G401 (cell line): Measurements from ENCODE around the gene MTA3. TPM values are rescaled to one million over a fixed set of nuclear protein-coding genes. Genes with fewer than 3 reads are reported as not detected.
"Not testable (repeated sequence)": the region's sequence is repeated elsewhere in the genome, so short reads cannot be mapped to it uniquely, and the experiment has no call there.

Source experiments
- DNase-seq: peaks from one replicate; pipeline ENCODE4 v3.0.0-alpha.2; 2015; ENCODE audit warnings: low spot score
- in situ Hi-C: cut with HindIII; loops from 2 replicates; pipeline ENCODE4 v1.10.0; 2016; ENCODE audit warnings: low sequenced_read_pairs, mixed read lengths
- total RNA-seq: library from RNA; depleted of rRNA; stranded (reverse); fragments of >200 nt; shearing (Covaris generic); gene quantifications from 2 replicates; pipeline ENCODE4 v1.2.3, GENCODE V29; 2014

Gene MTA3
- total RNA-seq, 1 experiment from 2014 or later: 61.2 TPM

DNA sequence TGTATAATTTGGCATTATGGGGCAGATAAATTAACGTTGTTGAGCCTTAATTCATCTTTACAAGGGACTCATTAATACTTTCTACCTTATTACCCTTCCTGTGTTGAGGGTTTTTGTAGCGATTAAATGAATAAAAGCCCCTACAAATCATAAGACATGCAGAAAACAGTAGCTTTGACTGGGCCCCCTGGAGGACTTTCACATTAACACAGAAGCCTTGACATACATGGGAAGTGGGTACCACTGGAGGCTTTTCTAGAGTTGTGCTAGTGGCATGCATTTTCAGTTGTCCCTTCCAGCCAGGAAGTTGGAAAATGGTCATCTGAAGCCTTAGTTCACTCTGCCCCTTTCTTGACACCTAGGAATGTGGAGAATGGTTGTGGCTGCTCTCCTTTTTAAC is 30.2 kb downstream of the MTA3 start:
- DNase-seq: no peak
- in situ Hi-C loops: no loop called here

DNA sequence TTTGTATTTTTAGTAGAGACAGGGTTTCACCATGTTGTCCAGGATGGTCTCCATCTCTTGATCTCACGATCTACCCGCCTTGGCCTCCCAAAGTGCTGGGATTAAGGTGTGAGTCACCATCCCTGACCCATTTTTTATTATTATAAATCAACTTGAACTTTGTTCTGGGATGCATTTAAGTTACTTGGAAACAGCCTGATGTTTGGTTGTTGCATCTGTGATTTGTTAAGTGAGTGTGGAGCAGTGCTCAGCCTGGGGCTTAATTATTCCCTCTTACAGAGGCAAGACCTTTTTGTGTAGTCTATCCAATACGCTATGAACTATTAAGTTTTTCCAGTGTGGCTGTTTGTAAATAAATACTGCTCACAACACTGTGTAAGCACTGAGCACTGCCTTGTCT is 32.6 kb downstream of the MTA3 start:
- in situ Hi-C loops: no loop called here
- no peak for DNase-seq

DNA sequence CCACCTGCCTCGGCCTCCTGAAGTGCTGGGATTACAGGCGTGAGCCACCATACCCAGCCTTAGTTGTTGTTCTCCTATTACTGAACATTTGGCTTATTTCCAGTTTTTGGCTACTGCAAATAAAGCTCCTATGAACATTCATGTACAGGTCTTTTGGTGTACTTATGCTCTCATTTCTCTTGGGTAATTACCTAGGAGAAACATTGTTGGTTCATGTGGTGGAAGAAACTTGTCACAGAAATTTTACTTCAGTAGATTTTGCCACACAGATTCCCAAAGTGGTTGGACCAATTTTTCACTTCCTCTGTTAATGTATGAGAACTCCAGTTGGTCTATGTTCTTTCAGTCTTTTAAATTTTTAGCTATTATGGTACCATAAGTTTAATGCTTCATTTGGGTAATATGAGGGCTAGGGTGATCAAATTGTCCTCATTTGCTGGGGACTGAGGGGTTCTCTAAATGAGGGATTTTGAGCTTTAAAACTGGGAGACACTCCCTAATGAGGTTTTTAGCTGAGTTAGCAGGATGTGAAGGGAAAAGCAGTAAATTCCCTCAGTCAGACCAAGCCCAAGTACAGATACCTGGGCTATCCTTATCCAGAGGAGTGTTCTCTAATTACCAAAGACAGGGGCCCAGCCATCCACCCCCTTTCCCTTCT is 33.9 kb downstream of the MTA3 start:
- DNase-seq: no peak
- in situ Hi-C loops: no loop called here

DNA sequence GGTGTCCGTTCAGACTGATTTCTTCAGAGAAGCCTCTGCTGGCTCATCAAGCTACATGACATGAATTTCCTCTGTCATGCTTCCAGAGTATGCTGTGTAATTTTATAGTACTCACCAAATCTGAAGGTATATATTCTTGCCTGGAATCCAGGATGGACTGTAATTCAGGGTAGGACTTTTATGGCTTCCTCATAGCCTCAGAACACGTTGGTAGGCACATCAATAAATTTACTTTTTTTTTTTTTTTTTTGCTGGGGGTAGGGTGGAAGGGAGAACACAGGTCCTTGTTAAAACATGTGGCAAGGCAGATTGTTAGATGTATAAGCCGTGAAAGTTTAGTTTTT is 34.4 kb downstream of the MTA3 start:
- no peak for DNase-seq
- in situ Hi-C loops: no loop called here

DNA sequence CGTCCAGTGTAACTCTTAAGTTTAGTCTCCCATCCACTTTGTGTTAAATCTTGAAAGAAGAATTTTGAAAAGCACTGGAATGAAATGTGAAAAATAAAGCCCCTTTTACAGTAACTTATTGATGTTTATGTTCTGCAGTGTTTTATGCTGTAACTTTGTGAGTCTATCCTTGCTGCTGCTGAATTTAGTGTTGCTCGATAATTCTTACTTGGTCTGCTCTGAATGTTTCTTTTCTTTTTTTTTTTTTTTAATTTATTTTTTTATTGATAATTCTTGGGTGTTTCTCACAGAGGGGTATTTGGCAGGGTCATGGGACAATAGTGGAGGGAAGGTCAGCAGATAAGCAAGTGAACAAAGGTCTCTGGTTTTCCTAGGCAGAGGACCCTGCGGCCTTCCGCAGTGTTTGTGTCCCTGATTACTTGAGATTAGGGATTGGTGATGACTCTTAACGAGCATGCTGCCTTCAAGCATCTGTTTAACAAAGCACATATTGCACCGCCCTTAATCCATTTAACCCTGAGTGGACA is 36.0 kb downstream of the MTA3 start:
- DNase-seq, in situ Hi-C loops: not testable (repeated sequence)

DNA sequence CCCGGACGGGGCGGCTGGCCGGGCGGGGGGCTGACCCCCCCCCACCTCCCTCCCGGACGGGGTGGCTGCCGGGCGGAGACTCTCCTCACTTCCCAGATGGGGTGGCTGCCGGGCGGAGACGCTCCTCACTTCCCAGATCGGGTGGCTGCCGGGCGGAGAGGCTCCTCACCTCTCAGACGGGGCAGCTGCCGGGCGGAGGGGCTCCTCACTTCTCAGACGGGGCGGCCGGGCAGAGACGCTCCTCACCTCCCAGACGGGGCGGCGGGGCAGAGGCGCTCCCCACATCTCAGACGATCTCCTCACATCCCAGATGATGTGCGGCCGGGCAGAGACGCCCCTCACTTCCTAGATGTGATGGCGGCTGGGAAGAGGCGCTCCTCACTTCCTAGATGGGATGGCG is 37.7 kb downstream of the MTA3 start:
- in situ Hi-C loops, DNase-seq: not testable (repeated sequence)

DNA sequence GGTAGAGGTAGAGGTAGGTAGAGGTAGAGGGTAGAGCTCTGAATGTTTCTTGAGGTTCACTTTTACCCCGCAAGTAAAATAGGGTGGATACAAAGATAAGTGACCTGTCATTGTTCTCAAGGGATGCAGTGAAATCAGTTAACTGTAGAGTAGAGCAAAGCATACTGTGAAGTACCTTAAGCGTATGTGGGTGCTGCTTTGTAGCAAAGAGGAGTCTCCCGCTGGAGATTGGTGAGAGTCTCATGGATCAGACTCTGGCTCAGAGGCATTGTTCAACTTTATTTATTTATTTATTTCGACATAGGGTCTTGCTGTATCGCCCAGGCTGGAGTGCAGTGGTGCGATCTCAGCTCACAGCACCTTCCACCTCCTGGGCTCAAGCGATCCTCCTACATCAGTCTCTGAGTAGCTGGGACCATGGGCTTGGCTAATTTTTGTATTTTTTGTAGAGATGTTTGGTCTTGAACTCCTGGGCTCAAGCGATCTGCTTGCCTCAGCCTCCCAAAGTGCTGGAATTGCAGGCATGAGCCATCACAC is 38.7 kb downstream of the MTA3 start:
- in situ Hi-C loops: no loop called here

DNA sequence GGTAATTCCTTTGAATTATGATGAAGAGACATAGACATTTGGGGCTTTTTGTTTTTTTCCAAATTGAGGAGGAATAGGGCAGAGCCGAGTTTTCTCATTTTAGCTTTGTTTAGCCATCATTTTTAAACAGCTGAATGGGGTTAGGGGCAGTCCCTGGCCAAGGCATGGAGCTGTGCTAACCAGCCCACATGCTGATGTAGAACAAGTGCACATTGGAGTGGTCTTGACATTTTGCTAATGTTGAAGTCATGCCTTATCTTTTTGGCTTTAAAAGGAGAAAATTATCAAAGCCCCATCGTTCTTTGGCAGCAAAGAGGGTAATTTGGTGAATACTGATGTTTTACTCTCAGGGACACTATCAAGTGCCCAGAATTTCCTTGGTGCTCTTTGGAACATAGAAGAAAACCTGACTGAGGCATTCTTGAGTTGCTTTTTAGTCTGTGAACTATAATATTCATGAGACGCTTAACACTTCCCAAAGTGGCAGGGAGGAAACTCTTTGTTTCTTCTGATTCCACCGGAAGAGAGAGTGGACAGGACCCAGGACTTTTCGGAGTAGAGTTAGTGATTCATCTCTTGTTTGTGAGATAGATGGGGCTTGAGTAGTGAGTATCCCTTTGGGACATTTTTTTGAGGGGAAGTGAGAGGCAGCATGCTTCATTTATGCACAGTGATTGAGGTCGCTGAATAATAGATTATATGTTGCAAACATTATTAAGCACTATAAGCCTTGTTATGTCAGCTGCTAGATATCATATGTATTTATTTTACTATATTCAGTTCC is 45.0 kb downstream of the MTA3 start:
- in situ Hi-C loops: no loop called here
- DNase-seq: no peak

More for the DNA sequence above, 38.7 kb downstream of the MTA3 start:
- no peak for DNase-seq

DNA sequence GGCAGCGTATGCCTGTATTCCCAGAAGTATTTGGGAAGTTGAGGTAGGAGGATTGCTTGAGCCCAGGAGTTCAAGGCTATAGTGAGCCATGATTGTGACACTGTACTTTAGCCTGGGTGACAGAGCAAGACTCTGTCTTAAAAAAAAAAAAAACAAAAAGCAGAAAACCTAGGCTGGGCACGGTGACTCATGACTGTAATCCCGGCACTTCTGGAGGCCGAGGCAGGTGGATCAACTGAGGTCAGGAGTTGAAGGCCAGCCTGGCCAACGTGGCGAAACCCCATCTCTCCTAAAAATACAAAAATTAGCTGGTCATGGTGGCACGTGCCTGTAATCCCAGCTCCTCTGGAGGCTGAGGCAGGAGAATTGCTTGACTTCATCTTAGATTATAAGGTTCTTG is 46.4 kb downstream of the MTA3 start:
- in situ Hi-C loops: no loop called here
- DNase-seq: no peak

DNA sequence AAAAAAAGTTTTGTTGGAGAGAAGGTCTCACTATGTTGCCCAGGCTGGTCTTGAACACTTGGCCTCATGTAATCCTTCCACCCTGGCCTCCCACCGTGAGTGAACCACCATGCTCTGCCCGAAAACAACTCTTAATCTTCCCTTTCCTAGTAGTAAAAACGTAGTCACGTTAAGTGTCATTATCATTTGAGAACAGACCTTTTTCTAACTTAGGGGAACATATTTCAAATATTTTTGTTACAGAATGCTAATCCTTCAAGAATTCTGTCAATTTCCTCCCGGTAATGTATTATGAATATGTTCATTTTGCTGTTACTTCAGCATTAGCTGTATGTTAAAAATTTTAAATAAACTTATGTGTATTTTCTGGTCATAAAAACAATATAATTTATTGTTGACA is 49.7 kb downstream of the MTA3 start:
- no peak for DNase-seq
- in situ Hi-C loops: no loop called here

DNA sequence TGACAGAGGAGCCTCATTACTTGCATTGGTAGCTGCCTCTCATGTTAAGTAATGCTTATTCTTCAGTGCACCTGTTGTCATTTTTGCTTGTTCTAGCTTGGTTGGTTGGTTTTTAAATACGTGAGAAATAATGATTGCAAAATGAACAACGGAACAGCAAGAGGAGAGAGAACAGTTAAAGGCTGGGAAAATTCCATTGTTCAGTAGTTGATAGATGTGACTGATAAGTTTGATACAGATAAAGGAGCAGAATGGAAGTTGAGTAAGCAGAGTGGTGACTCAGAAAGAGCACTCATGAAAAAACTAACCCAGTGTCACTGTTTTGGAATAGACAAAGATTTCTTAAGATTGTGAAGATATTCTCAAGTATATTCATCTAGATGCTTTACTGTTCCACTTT is 50.5 kb downstream of the MTA3 start:
- in situ Hi-C loops: no loop called here
- no peak for DNase-seq

DNA sequence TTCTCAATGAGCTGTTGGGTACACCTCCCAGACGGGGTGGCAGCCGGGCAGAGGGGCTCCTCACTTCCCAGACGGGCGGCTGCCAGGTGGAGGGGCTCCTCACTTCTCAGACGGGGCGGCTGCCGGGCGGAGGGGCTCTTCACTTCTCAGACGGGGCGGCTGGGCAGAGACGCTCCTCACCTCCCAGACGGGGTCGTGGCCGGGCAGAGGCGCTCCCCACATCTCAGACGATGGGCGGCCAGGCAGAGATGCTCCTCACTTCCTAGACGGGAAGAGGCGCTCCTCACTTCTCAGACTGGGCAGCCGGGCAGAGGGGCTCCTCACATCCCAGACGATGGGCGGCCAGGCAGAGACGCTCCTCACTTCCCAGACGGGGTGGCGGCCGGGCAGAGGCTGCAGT is 53.2 kb downstream of the MTA3 start:
- DNase-seq, in situ Hi-C loops: not testable (repeated sequence)

DNA sequence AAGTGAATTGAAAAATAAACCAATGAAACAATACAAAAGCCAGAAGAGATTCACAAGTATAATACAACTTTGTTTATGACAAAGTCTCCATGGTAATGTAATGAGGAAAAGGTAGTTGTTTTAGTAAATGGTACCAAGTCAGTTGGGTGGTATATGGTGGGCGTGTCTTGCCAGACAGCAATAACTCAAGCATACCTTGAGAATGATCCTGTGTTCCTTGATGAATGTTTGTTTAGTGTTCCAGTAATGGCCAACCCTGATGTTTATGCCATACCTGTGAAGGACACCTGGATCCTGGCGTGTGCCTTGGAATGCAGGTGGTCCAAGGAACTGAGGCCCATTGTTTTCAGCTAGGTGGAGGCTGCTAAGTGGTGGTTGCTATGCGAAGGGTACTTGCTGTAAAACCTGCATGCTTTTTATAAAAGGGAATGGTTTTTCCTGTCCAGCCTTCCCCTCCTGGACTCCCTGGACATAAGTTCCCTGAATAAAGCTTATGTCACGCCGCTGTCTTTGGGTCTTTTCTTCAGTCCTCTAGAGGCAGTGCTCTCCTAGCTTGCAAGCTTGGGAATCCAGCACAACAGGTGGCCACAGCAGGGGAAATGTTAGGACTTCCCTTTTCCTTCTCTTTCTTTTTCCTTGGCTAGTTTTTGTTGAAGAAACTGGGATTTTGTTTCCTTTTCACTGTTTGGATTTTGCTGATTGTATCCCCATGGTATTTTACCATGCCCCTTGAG is 54.7 kb downstream of the MTA3 start:
- no peak for DNase-seq

DNA sequence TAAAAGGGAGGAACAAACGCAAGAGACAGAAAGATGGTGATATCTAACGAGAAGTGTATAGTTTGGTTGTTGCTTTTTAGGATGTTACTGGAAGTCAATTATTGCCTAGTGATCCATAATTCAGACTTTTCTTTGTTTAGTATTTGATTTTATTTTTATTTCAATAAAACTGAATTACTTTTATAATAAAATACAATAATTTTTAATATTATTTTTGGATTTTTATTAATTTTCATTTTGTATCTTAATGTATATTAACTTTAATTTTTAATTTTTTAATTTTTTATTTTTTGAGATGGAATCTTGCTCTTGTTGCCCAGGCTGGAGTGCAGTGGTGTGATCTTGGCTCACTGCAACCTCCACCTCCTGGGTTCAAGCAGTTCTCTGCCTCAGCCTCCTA is 55.6 kb downstream of the MTA3 start:
- no peak for DNase-seq
- in situ Hi-C loops: no loop called here

More for the DNA sequence above, 54.7 kb downstream of the MTA3 start:
- in situ Hi-C loops: no loop called here

DNA sequence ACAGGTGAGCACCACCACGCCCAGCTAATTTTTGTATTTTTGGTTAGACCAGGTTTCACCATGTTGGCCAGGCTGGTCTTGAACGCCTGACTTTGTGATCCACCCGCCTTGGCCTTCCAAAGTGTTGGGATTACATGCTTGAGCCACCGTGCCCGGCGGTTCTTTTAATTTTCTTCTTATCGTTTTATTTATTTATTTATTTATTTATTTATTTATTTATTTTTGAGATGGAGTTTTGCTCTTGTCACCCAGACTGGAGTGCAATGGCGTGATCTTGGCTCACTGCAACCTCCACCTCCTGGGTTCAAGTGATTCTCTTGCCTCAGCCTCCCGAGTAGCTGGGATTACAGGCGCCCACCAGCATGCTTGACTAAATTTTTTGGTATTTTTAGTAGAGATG is 59.6 kb downstream of the MTA3 start:
- DNase-seq, in situ Hi-C loops: not testable (repeated sequence)

DNA sequence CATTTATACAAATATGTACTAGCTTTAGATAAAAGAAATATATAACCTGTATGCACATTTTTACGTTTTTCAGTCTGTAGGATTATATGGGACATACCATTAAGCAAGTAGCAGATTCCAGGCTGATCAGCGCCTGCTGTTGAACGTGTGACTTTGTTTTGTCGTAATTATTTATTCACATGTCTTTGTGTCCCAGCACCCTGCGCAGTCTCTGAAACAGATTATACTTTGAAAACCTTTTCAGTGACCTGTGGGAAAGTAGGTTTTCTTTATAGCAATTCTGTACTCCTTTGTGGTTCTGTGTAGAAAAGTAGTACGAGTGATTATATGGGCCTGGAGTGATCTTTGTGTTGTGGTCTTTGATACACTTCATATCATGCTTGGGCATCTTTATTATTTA is 68.5 kb downstream of the MTA3 start:
- in situ Hi-C loops: no loop called here
- DNase-seq: no peak

DNA sequence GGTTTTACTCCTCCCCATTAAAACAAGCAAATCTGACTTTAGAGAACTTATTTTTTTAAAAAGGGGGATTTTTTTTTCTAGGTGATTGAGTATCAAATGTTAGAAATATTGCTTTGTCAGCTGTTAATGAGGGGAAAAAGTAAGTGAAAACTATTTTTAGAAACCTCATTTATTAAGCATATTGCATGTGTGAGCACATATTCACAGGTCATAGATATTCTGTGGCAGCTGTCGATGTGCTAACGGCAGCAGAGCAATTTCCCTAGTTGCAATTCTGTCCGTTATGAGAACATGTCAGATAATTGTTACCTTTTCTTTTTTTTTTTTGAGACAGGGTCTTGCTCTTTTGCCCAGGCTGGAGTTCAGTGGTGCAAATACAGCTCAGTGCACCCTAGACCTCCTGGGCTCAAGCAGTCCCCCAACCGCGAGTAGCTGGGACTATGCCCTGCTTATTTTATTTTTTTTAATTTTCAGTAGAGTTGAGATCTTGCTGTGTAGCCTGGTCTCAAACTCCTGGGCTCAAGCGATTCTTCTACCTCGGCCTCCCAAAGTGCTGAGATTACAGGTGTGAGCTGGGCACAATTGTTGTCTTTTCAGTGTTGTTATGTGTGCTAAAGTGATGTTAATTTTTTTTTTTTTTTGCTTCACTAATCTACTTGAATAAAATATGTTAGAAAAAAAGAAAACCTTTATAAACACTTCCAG is 69.8 kb downstream of the MTA3 start:
- DNase-seq: no peak
- in situ Hi-C loops: no loop called here

DNA sequence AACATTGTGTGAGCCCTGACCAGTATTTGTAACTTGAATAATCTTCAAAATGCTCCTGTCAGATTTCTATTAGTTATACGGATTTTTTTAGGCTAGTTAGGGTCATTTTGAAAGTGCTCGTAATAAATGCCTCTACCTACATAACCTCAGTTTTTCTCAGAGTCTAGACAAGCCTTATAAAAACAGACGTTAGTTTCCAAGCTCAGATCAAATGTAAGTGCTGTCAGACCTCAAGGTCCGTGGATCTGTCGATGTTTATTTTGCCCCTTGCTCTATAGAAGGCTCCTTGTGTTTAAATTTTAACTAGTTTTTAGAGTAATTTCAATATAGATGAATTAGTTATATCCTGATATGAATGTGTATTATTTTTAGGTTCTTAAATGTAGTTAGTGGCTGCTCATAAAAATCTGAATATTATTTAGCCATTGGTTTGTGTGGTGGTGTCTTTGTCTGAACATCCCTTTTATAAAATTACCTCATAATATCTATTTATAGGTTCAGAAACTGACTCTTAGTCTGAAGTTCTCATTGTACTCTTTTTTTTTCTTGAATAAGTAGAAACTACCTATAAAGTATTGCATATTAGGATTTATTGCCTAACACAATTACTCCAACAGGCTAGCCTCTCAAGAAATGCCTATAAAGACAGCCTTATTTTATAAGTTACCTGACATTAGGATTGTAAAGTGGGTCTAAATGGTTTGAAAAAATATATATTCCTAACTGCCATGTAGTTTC is 71.1 kb downstream of the MTA3 start:
- in situ Hi-C loops: no loop called here
- DNase-seq: no peak

DNA sequence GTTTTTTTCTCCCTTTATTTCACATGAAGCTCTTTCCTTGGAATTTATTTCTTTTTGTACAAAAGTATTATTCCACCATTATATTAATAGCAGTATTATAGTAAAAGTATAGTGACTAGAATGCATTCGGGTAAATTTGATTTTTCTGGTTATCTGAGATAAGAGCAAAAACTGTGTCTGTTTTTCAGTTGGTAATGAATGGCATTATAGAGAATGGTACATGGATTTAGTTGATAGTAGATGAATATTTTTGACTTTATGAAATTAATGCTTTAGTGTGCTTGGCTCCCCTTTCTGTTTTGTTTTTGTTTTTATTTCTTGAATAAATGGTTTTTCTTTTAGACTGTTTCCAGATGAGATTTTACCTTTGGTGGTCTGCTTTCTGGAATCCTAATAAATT is 71.8 kb downstream of the MTA3 start:
- DNase-seq: no peak
- in situ Hi-C loops: no loop called here
